GM19467 (cell line): ENCODE results near the gene GRM1.

ENCODE experiments used
- ATAC-seq: cut with Tn5 transposase; IDR thresholded peaks from one replicate; pipeline ENCODE4 v1.9.1; 2021; ENCODE audit warnings: mild to moderate bottlenecking, moderate library complexity; ENCODE audit not compliant: unreplicated experiment

GRM1 gene

GRCh38 chr6:146028851-146029572, at the start of gene GRM1:
Gene GRM1 (plus strand): TSS chr6:146029062. CDS start chr6:146029518, 456 bp downstream.
- no peak for ATAC-seq

GRCh38 chr6:146009338-146009737, 19.5 kb upstream of the GRM1 start:
- no peak for ATAC-seq

DNA sequence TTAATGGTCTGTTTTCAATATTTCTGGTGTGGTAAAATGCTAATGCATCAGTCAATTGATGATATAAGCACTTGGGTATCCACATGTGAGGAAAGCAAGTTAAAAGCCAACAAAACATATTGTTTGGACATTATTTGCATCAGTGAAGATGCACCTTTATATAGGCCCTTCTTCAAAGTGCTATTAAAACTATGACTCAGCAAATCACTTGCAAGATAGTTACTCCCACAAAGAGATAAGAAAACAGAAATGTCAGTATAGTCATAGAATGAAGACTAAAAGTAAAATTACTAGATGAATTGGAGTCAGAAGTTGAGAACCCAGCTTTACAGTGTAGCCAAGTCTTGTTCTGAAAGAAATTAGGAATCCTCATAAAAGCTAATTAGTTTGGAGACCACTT, 14.6 kb upstream of the GRM1 start:
- no peak for ATAC-seq

GRCh38 chr6:146017672-146018071, 11.2 kb upstream of the GRM1 start:
- ATAC-seq: no peak

- no peak for ATAC-seq
Observed at GRCh38 chr6:146026873-146027272, 2.0 kb upstream of the GRM1 start.

DNA sequence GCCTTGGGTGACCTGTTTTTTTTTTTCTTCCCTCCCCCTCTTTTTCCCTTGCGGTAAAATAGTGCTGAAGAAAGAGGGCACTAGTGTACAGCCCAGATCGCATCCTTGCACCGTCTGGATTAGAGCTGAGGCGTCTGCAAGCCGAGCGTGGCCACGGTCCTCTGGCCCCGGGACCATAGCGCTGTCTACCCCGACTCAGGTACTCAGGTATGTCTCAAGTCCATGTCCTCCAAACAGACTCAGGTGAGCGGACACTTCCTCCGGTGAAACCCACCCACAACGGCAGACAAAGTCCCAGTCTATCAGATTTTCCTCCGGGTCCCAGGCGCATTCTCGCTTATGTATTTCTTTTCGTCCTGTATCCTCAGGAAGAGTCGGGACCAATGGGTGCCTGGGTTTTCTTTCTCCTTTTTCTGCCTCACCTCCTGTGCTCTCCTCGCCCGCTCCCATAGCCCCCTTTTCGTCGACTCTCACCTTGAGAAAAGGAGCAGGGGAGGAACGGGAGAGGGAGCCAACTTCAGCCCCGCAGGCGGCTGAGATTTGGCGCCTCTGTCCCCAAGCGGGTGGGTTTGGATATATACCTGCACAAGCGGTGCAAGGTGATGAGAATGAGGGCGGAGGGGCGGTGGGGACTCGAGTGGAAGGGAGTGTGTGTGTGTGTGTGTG, 1.1 kb upstream of the GRM1 start:
- no peak for ATAC-seq

DNA sequence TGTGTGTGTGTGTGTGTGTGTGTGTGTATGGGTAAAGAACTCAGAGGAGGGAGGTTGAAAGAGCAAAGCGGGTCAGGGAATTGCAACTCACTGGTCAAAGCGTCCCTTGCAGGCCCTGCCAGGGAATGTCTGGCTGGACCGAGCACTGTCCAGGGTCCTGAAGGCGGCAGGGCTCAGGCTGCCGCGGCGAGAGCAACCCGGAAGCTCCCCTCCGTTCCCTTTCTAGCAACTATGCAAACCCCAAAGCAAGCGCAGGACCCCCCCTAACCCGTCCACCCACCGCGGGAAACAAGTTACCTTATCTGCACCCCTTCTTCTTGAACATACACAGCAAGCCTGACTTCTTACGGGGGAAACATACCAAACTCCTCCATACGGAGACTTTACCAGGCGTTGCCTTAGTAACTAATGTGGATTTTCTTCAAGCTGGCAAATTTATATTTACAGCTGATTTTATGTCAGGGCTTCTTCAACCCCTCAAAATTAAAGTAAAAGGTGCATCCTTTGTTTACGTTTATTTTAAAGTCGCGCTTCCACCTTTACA, 538 bp upstream of the GRM1 start:
- peak; percentile 67 for ATAC-seq

- ATAC-seq: no peak
Observed at GRCh38 chr6:146029573-146030184, 817 bp downstream of the GRM1 start.

DNA sequence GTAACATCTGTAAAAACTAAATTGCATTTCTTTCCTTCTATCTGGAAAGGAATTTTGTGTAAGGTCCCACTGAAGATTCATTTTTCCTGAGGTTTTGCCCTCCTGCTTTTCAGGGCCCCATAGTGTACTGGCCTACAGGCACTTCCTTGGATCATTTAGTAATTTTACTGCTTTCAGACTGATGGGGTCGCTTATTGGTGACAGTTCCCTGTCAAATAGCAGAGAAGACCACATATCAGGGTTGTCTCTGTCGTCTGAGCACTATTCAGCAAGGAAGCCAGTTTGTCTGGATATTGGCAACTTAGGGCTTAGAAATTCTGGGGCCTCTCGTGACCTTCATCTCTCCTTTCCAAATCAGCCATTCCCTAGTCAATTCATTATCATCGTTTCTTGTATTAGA, 3.5 kb downstream of the GRM1 start:
- ATAC-seq: no peak

GRCh38 chr6:146040360-146040759, 11.5 kb downstream of the GRM1 start:
- no peak for ATAC-seq

DNA sequence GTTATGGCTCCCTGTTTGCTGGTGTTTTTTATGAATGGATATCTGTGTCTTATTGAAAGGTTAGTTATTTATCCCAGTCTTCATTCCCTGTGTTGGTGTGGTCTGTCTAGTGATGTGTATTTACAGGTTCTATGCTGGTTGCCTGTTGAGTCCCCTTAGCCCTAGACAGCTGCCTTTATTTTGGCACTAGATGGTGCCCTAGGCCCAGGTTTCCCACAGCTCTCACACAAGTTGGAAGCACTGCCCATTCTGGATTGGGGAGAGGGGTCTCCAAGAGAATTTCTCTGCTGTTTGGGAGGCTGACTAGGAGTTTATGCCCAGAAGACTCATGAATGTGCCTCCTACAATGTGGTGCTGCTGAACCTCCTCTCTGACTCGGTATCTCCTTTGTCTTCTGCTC, 12.4 kb downstream of the GRM1 start:
- peak; percentile 48 for ATAC-seq

DNA sequence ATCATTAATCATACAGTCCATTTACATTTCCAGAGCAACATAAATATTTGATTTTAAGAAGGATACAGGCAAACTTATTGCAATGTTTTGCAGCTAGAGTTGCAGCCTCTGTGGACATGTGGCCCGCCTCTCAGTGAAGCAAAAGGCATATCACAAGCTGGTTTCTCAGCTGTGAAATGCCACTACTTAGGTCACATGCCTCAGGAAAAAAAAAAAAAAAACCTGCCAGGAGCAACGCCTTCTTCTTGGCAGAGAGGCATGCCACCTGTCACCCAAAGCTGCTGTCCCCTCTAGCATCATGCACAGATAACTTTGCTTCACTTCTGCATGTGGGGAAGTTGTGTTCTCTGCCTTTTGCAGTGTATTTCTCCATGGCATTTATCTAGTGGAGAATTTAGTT, 18.5 kb downstream of the GRM1 start:
- no peak for ATAC-seq

GRCh38 chr6:146050168-146050567, 21.3 kb downstream of the GRM1 start:
- ATAC-seq: no peak

GRCh38 chr6:146056506-146056905, 27.6 kb downstream of the GRM1 start:
- ATAC-seq: no peak

GRCh38 chr6:146065690-146066089, 36.8 kb downstream of the GRM1 start:
- no peak for ATAC-seq

GRCh38 chr6:146066506-146066905, 37.6 kb downstream of the GRM1 start:
- no peak for ATAC-seq

DNA sequence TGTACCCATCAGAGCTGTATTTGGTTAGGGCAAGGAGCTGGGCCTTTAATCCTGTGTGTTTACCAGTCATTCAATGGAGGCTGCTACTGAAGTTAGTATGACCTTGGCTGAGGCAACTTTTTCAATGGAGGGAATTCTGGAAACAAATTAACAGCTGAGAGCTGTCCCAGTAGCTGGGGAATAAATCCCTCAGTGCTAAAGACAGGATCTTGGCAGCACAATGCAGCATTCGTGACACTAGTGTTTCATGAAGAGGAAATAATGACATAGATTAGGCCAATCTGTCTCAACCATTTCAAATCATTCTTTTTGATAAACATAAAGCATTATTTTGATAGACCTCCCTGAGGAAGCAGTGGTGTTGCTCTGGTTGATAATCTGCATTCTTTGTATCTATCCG, 42.9 kb downstream of the GRM1 start:
- ATAC-seq: no peak

- no peak for ATAC-seq
Observed at GRCh38 chr6:146077992-146078391, 49.1 kb downstream of the GRM1 start.

DNA sequence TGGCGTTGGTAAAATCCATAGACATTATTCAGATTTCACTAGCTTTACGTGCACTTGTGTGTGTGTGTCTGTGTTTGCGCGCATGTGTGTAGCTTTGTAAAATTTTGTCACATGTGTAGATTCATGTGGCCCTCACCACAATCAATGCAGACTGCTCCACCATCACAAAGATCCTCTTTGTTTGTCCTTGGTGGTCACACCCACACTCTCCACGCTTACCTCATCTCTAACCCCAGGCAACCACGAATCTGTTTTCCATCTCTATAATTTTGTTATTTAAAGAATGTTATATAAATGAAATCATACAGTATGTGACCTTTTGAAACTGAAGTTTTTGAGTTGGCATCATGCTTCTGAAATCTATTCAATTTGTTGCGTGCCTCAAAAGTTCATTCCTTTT, 58.5 kb downstream of the GRM1 start:
- ATAC-seq: no peak

DNA sequence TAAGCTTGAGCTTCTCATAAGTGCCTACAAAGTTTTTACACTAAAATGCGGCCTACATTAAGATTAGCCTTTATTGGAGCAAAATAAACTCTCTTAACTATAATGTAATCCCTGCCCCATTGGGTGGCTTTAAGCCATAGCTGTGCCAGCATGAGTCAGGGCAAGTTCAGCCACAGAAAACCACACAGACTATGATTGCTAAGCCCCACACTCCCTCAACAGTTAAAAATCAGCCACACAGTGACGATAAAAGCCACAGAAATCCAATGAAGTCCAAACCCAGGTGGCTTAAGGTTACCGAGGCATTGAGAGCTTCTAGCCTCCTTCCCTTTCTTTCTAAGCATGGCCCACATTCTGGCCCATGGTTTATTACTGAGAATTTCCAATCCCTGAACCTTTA, 61.6 kb downstream of the GRM1 start:
- ATAC-seq: no peak

- no peak for ATAC-seq
Observed at GRCh38 chr6:146092961-146093686, 64.3 kb downstream of the GRM1 start.
